ENCODE data around the gene UBC.
"Not testable (repeated sequence)": the region's sequence is repeated elsewhere in the genome, so short reads cannot be mapped to it uniquely, and the experiment has no call there.

UBC gene

DNA sequence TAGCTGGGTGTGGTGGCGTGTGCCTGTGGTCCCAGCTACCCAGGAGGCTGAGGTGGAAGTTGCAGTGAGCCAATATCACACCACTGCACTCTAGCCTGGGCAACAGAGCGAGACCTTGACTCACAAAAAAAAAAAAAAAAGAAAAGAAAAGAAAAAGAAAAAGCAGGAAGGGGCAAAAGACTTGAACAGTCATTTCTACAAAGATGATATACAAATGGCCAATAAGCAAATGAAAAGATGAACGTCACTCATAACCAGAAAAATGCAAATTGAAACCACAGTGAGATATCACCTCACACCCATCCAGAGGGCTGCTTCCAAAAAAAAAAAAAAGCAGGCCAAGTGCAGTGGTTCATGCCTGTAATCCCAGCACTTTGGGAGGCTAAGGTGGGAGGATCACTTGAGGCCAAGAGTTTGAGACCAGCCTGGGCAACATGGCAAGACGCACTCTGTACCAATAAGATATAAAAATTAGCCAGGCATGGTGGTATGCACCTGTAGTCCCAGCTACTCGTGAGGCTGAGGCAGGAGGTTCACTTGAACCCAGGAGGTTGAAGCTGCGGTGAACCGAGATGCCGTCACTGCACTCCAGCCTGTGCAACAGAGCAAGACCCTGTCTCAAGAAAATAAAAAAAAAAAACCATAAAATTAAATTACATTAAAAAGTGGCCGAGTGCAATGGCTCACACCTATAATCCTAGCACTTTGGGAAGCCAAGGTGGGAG is 20.5 kb downstream of the UBC start:
- DNase-seq (ENCODE audit: insufficient read length, low spot score) (no peak), FAIRE-seq (no peak)

DNA sequence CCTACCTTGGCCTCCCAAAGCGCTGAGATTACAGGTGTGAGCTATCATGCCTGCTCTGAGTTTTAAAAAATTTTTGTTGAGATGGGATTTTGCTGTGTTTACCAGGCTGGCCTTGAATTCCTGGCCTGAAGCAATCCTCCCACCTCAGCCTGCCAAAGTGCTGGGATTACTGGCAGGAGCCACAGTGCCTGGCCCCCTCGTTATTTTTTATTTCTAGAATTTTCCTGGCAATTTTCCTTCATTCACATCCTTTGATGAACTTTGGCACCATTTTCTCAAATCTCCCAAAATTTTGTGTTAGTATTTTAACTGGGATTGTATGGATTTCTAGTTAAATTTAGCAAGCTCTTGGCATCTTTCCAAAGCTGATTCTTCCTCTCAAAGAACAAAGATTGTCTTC is 26.2 kb downstream of the UBC start:
- FAIRE-seq (no peak), DNase-seq (ENCODE audit: insufficient read length, low spot score) (no peak)

DNA sequence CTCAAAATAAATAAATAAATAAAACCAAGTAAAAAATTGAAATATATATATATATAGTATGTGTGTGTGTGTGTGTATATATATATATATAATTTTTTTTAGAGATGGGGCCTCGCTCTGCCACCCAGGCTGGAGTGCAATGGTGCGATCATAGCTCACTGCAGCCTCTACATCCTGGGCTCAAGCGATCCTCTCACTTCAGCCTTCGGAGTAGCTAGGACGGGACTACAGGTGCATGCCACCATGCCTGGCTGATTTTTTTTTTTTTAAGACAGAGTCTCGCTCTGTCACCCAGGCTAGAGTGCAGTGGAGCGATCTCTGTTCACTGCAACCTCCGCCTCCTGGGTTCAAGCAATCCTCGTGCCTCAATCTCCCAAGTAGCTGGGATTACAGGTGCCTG is 26.7 kb downstream of the UBC start:
- FAIRE-seq; DNase-seq (ENCODE audit: insufficient read length, low spot score): not testable (repeated sequence)

DNA sequence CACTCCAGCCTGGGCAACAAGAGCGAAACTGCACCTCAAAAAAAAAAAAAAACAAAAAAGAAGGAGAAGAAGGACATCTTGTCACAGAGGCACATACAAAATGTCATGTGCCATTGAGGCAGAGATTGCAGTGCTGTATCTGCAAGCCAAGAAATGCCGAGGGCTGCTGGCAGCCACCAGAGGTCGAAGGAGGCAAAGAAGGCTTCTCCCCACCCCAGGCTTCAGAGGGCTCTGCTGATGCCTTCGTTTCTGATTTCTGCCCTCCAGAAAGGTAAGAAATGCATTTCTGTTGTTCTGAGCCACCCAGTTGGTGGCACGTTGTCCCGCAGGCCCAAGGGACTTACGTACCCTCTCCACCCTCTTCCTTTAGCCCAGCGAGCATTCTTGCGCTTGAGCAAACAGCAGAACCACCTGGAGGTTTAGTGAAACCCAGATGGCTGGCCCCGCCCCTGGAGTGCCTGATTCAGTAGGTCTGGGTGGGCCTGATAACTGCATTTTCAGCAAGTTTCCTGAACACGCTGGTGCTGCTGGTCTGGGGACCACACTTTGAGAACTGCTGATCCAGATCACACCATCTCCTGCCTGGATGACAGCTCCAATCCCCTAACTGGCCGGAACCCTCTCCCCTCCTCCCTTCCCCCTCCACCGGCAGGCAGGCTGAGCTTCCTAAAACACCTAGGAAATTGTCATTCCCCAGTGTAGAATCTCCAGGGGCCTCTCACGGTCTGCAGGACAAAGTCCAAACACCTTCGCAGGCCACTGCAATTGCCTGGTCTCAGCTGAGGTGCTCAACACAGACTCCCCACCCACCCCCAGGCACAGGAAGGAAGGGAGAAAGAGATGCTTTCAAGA is 29.6 kb downstream of the UBC start:
- DNase-seq (ENCODE audit: insufficient read length, low spot score) (no peak), FAIRE-seq (no peak)

DNA sequence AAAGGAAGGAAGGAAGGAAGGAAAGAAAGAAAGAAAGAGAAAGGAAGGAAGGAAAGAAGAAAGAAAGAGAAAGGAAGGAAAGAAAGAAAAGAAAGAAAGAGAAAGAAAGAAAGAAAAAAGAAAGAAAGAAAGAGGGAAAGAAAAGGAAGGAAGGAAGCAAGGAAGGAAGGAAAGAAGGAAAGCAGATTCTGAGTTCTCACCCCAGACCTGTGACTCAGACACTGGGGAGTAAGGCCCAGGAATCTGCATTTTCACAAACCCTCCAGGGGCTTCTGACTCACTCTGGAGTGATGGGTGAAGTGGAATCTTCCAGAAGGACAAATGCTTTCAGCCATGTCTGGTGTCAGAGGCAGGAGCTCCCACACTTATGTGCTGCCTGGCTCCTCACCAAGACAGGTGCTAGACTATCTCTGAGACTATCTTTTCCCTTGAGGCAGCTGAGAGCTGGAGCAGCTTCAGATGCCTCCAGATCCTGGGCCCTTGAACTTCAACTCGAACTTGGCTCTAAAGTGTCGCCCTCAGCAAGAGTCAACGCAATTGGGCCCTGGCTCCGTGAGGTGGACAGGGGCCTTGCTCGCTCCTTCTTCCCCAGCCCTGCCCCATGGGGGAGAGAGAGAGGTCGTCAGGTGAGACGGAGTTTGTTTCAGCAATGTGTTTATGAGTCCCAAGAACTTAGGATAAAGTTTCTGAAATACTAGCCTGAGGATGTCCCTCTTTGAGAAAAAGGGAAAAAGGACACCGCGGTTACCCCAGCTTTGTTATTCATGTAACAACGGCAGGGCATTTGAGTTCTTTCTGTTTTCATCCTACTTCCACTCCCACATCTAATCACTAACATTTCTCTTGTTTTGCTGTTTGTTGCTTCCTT is 31.0 kb downstream of the UBC start:
- DNase-seq (ENCODE audit: insufficient read length, low spot score) (no peak), FAIRE-seq (no peak)

DNA sequence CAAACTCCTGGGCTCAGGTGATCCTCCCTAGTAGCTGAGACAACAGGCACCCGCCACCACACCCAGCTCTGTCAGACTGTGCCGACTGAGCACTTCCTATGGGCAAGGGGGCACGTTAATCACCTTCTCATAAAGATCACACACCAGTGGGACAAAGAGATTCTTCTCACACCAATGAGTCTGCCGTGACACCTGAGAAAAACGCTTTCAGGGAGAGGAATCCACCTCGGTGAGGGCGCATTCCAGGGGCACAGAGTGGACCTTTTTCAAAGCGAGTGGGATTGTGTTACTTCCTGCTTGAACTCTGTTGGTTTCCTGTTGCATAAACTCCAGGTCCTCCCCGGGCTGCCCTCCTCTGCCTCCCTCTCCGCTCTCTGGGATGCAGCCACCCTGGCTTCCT is 33.3 kb downstream of the UBC start:
- DNase-seq (ENCODE audit: insufficient read length, low spot score) (no peak), FAIRE-seq (no peak)

GRCh38 chr12:124880335-124880734 is 34.1 kb downstream of the UBC start:
- not testable (repeated sequence) for DNase-seq (ENCODE audit: insufficient read length, low spot score); FAIRE-seq

DNA sequence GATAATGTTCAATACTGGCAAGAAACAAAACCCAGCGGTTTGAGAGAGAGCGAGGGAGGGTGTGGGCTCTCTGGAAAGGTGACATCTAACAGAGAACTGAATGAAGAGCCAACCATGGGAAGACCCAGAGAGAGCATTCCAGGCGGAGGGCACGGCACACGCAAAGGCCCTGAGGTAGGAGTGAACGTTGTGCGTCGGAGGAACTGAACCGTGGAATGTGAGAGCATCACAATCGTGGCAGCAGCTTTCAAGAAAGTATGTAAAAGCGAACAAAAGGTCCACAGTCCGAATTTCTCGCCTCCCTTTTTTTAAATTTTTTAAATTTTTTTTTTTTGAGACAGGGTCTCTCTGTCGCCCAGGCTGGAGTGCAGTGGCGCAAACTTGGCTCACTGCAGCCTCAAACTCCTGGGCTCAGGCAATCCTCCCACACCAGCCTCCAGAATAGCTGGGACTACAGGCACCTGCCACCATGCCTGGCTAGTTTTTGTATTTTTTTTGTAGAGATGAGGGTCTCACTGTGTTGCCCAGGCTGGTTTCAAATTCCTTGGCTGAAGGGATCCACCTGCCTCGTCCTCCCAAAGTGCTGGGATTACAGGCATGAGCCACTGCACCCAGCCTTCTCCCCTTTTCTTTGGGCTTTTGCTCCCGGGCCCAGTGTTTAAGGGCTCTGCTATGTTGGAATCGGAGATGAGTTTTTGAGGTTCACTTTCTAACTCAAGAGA is 35.5 kb downstream of the UBC start:
- DNase-seq (ENCODE audit: insufficient read length, low spot score): no peak
- FAIRE-seq: no peak

GRCh38 chr12:124877423-124877822 is 37.0 kb downstream of the UBC start:
- FAIRE-seq: no peak
- DNase-seq (ENCODE audit: insufficient read length, low spot score): no peak

DNA sequence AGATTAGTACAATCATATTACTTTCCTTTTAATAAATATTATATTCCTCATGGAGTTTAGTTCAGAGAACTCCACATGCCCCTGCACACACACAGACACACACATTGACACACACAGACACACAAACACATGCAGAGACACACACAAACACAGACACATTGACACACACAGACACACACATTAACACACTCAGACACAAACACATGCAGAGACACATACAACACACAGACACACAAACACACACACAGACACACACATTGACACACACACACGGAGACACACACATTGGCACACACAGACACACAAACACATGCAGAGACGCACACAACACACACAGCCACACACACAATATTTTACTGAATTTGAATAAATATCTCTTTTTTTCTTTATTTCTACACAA is 38.3 kb downstream of the UBC start:
- DNase-seq (ENCODE audit: insufficient read length, low spot score) (no peak), FAIRE-seq (peak; percentile 90)

- no peak for DNase-seq (ENCODE audit: insufficient read length, low spot score)
- FAIRE-seq: no peak
Observed at GRCh38 chr12:124875803-124876132, 38.7 kb downstream of the UBC start.

DNA sequence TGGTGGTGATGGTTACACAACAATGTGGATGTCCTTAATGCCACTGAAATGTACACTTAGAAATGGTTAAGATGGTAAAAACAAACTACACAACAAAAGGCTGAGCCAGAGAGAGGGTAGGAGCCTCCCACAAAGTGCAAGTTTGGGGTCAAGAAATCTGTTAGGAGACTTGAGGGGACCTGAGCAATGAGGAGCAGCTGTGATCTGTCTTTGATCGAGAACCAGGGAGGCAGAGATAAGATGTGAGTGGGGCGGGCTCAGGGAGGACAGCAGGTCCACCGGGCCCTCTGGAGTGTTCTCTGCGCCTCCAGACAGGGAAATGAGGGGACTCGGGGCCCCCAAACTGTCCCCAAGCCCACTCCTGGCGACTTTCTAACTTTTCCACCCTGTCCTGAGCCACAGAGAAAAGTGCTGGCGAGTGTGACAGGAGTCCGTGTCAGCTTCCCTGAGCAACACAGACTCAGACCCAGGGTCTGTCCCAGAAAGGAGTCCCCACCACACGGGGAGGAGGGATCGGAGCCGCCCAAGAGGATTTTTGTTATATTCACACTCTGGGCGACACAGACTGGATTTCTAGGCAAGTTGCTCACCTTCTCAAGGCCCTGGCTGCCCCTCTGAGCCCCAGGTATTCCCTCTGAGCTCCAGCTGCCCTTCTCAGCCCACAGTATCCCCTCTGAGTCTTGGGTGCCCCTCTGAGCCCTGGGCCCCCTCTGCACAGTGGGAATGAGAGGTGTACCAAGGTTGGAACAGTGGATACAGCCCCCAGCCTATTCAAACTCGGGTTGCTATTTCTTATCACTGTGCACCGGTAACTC is 39.3 kb downstream of the UBC start:
- DNase-seq (ENCODE audit: insufficient read length, low spot score): no peak
- FAIRE-seq: no peak

GRCh38 chr12:124874188-124874587 is 40.3 kb downstream of the UBC start:
- FAIRE-seq (no peak), DNase-seq (ENCODE audit: insufficient read length, low spot score) (no peak)

DNA sequence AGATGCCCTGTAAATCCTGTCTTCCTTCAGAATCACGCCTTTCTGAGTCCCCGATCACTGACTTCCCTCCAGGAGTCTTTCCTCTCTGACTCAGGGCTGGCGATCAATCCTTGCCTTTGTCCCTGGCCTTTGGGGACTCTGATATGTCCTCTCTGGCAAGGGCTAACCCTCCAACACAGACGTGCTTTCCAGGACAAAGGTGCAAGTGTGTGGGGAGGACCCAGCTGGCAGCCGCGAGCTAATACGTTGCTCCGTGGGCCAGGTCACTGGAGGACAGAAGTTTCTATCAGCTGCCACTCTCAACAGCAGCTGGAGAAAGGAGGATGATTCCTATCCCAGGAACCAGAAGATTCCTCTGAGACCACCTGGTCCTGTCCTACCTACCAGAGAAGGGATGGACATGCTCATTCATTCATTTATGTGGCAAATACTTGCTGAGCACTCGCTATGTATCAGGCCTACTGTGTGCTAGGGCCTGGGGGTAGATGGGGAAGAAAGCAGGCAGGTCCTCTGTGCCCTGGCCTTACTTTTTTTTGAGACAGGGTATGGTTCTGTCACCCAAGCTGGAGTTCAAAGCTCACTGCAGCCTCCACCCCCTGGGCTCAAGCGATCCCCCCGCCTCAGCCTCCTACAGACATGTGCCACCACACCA is 42.3 kb downstream of the UBC start:
- FAIRE-seq: no peak
- DNase-seq (ENCODE audit: insufficient read length, low spot score): no peak

- FAIRE-seq (no peak), DNase-seq (ENCODE audit: insufficient read length, low spot score) (no peak)
Observed at GRCh38 chr12:124871297-124871696, 43.2 kb downstream of the UBC start.

- no peak for FAIRE-seq
Observed at GRCh38 chr12:124870515-124870914, 43.9 kb downstream of the UBC start.

GRCh38 chr12:124869059-124869665 is 45.3 kb downstream of the UBC start:
- FAIRE-seq (no peak), DNase-seq (ENCODE audit: insufficient read length, low spot score) (no peak)

More at GRCh38 chr12:124870515-124870914, 43.9 kb downstream of the UBC start:
- no peak for DNase-seq (ENCODE audit: insufficient read length, low spot score)

DNA sequence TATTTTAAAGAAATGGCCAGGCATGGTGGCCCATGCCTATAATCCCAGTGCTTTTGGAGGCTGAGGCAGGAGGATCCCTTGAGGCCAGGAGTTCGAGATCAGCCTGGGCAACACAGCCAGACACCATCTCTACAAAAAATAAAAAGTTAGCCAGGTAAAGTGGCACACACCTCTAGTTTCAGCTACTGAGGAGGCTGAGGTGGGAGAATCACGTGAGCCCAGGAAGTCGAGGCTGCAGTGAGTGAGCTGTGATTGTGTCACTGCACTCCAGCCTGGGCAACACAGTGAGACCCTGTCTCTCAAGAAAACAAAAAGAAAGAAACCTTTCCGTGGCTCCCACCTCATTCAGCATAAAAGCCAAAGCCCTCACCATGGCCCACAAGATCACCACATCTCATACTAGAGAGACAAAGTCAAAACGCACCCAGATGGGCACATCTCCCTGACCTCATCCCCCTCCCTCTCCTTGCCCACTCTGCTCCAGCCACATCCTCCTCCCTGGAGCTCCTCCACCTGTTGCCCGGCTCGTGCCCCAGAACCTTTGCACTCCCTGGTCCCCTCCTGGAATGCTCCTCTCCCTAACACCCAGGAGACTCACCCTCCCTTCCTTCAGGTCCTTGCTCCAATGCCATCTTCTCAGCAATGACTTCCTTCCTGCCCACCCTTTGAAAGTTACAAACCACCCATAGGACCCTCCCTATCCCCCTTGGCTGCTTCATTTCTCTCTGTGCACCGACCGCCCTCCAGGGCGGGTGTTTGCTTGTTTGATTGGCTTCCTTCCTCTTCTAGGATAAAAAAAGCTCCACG is 46.0 kb downstream of the UBC start:
- FAIRE-seq (no peak), DNase-seq (ENCODE audit: insufficient read length, low spot score) (no peak)
